ENCODE results near the gene DSCAM.

Gene DSCAM

DNA sequence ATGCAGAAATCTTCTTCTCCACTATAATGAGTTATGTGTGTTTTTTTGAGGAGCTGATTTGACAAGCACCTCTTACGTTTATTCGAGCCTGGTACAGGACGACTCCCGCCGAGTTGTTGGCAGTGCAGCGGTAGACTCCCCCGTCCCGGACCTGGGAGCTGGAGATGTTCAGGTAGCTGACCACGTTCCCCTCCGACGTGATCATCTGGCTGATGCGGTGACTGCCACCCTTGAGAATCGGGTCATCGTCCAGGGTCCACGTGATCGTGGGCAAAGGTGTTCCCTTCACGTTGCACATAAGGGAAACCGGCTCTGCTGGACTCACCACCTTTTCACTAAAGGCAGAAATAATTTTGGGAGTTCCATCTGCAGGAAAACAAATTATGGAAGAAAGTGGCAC, 507.9 kb downstream of the DSCAM start:
- no peak overlapping the region for H3K4me3 ChIP-seq (replicated peaks; ENCODE audit: insufficient read depth, low read length)
- H3K27me3 ChIP-seq (ENCODE audit: insufficient read depth, poor library complexity, severe bottlenecking) = peaks cover 4% of the 10 kb centered on the region
- no peak for DNase-seq (ENCODE audit: low read depth in 1 of 2, low spot score in 1 of 2)
- H3K27ac ChIP-seq (replicated peaks) = no peak overlapping the region
- TF ChIP-seq SPI1 (IDR thresholded peaks at IDR 0.05; ENCODE audit: borderline replicate concordance, low read depth) (no peak), POLR2AphosphoS5 (IDR thresholded peaks at IDR 0.05; ENCODE audit: low read depth) (no peak), GABPA (IDR thresholded peaks at IDR 0.05; ENCODE audit: low read depth) (no peak)
- TF ChIP-seq, protein P1, sequence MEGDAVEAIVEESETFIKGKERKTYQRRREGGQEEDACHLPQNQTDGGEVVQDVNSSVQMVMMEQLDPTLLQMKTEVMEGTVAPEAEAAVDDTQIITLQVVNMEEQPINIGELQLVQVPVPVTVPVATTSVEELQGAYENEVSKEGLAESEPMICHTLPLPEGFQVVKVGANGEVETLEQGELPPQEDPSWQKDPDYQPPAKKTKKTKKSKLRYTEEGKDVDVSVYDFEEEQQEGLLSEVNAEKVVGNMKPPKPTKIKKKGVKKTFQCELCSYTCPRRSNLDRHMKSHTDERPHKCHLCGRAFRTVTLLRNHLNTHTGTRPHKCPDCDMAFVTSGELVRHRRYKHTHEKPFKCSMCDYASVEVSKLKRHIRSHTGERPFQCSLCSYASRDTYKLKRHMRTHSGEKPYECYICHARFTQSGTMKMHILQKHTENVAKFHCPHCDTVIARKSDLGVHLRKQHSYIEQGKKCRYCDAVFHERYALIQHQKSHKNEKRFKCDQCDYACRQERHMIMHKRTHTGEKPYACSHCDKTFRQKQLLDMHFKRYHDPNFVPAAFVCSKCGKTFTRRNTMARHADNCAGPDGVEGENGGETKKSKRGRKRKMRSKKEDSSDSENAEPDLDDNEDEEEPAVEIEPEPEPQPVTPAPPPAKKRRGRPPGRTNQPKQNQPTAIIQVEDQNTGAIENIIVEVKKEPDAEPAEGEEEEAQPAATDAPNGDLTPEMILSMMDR (IDR thresholded peaks at IDR 0.05; ENCODE audit: insufficient read depth, low read length) = no peak
- TF ChIP-seq, protein P2, sequence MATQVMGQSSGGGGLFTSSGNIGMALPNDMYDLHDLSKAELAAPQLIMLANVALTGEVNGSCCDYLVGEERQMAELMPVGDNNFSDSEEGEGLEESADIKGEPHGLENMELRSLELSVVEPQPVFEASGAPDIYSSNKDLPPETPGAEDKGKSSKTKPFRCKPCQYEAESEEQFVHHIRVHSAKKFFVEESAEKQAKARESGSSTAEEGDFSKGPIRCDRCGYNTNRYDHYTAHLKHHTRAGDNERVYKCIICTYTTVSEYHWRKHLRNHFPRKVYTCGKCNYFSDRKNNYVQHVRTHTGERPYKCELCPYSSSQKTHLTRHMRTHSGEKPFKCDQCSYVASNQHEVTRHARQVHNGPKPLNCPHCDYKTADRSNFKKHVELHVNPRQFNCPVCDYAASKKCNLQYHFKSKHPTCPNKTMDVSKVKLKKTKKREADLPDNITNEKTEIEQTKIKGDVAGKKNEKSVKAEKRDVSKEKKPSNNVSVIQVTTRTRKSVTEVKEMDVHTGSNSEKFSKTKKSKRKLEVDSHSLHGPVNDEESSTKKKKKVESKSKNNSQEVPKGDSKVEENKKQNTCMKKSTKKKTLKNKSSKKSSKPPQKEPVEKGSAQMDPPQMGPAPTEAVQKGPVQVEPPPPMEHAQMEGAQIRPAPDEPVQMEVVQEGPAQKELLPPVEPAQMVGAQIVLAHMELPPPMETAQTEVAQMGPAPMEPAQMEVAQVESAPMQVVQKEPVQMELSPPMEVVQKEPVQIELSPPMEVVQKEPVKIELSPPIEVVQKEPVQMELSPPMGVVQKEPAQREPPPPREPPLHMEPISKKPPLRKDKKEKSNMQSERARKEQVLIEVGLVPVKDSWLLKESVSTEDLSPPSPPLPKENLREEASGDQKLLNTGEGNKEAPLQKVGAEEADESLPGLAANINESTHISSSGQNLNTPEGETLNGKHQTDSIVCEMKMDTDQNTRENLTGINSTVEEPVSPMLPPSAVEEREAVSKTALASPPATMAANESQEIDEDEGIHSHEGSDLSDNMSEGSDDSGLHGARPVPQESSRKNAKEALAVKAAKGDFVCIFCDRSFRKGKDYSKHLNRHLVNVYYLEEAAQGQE (IDR thresholded peaks at IDR 0.05; ENCODE audit: insufficient replicate concordance, low read depth) = no peak

DNA sequence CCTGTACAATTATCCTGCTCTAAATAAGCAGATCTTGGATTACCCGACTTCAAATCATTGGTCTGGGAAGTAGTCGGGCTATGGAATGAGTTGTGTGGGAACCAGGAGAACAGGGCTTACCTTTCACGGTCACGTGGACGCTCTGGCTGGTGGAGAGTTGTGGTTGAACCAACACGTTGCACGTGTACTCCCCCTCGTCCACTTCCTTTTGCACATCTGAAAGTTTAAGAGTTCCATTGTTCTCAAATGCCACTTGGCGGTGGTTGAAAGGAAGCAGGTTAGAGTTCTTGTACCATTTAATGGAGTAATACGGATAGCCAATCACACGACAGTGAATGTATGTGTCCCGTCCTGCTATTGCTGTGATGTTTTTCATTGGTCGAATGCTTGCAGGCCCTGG, 509.0 kb downstream of the DSCAM start:
- DNase-seq (ENCODE audit: low read depth in 1 of 2, low spot score in 1 of 2) = no peak
- TF ChIP-seq POLR2AphosphoS5 (IDR thresholded peaks at IDR 0.05; ENCODE audit: low read depth) = no peak
- TF ChIP-seq, protein P2 (IDR thresholded peaks at IDR 0.05; ENCODE audit: insufficient replicate concordance, low read depth) = no peak
- H3K4me3 ChIP-seq (replicated peaks; ENCODE audit: insufficient read depth, low read length) = no peak overlapping the region
- peaks cover 4% of the 10 kb centered on the region for H3K27me3 ChIP-seq (ENCODE audit: insufficient read depth, poor library complexity, severe bottlenecking)
- H3K27ac ChIP-seq (replicated peaks) = no peak overlapping the region

DNA sequence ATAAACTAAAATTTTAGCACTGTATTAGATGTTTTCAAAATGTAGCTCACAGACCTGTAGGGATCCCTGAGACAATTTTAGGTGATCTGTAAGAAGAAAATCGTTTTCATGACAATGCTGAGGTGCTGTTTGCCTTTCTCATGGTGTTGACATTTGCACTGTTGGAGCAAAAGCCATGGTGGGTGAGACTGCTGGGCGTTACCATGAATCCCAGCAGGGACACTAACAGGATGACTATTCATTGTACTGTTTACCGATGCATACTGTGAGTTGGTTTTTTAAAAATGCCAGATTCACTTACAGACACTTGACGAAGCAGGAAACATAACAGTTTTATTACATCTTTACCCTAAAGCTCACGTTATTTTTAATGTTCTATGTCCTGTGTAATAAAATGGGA, 511.3 kb downstream of the DSCAM start:
- no peak overlapping the region for H3K27ac ChIP-seq (replicated peaks)
- DNase-seq (ENCODE audit: low read depth in 1 of 2, low spot score in 1 of 2) = no peak
- no peak for TF ChIP-seq GABPA (IDR thresholded peaks at IDR 0.05; ENCODE audit: low read depth)
- TF ChIP-seq, protein P2 (IDR thresholded peaks at IDR 0.05; ENCODE audit: insufficient replicate concordance, low read depth) = no peak
- TF ChIP-seq POLR2AphosphoS5 (IDR thresholded peaks at IDR 0.05; ENCODE audit: low read depth) = no peak
- no peak for TF ChIP-seq SPI1 (IDR thresholded peaks at IDR 0.05; ENCODE audit: borderline replicate concordance, low read depth)
- TF ChIP-seq, protein P1 (IDR thresholded peaks at IDR 0.05; ENCODE audit: insufficient read depth, low read length) = no peak
- H3K27me3 ChIP-seq (ENCODE audit: insufficient read depth, poor library complexity, severe bottlenecking) = peaks cover 4% of the 10 kb centered on the region
- H3K4me3 ChIP-seq (replicated peaks; ENCODE audit: insufficient read depth, low read length) = no peak overlapping the region

DNA sequence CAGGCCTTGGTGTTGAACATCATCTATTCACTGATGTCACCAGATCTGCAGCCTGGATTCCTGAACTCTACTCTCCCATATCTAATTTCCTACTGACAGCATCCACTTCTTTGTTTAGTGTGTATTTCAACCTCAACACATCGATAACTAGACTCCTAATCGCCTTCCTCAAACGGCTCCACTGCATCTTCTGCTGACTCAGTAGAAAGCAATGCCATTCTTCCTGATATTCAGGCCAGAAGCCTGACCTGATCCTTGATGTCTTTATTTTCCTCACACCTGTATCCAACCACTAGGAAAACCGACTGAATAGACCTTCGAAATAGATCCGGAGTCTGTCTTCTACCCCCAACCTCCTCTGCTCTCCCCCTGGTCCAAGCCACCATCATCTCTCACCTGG, 512.8 kb downstream of the DSCAM start:
- no peak overlapping the region for H3K4me3 ChIP-seq (replicated peaks; ENCODE audit: insufficient read depth, low read length)
- no peak for DNase-seq (ENCODE audit: low read depth in 1 of 2, low spot score in 1 of 2)
- no peak overlapping the region for H3K27ac ChIP-seq (replicated peaks)
- TF ChIP-seq POLR2AphosphoS5 (IDR thresholded peaks at IDR 0.05; ENCODE audit: low read depth) = no peak
- TF ChIP-seq, protein P2 (IDR thresholded peaks at IDR 0.05; ENCODE audit: insufficient replicate concordance, low read depth) = no peak
- TF ChIP-seq GABPA (IDR thresholded peaks at IDR 0.05; ENCODE audit: low read depth) = no peak
- no peak for TF ChIP-seq SPI1 (IDR thresholded peaks at IDR 0.05; ENCODE audit: borderline replicate concordance, low read depth)
- TF ChIP-seq, protein P1 (IDR thresholded peaks at IDR 0.05; ENCODE audit: insufficient read depth, low read length) = no peak
- no peaks in the 10 kb centered on the region for H3K27me3 ChIP-seq (ENCODE audit: insufficient read depth, poor library complexity, severe bottlenecking)
